22Rv1 (cell line): ENCODE measurements around the gene UMODL1.

Experiments
- CTCF ChIP-seq: fragments of 450-650 bp; IDR thresholded peaks from 2 replicates; pipeline ENCODE4 v1.5.1; 2017; ENCODE audit warnings: mild to moderate bottlenecking
- ZFX ChIP-seq: fragments of 450-650 bp; IDR thresholded peaks from 2 replicates; pipeline ENCODE4 v1.6.1; 2017; ENCODE audit warnings: antibody characterized with exemption, borderline replicate concordance

- TF ChIP-seq CTCF (no peak), ZFX (no peak)
Measured at GRCh38 chr21:42071146-42071737, at the start of gene UMODL1.
